IPS-18a (cell line): ENCODE measurements around the gene TRAK1.

Experiments
- H3K27ac ChIP-seq: one replicate; pipeline ENCODE4 v1.5.1; 2013; ENCODE audit warnings: low read length
- H3K27me3 ChIP-seq: one replicate; pipeline ENCODE4 v1.6.1; 2013; ENCODE audit warnings: mild to moderate bottlenecking, low read length; ENCODE audit not compliant: control insufficient read depth, insufficient read depth
- H3K36me3 ChIP-seq: one replicate; pipeline ENCODE4 v1.6.1; 2013; ENCODE audit warnings: low read depth, low read length; ENCODE audit not compliant: control insufficient read depth
- H3K4me1 ChIP-seq: one replicate; pipeline ENCODE4 v1.6.1; 2013; ENCODE audit warnings: low read depth, low read length; ENCODE audit not compliant: control insufficient read depth
- H3K4me3 ChIP-seq: one replicate; pipeline ENCODE4 v1.5.1; 2013; ENCODE audit warnings: low read length
- H3K9ac ChIP-seq: one replicate; pipeline ENCODE4 v1.6.1; 2013; ENCODE audit warnings: mild to moderate bottlenecking, low read length, moderate library complexity
- H3K9me3 ChIP-seq: one replicate; pipeline ENCODE4 v1.6.1; 2013; ENCODE audit warnings: low read depth, low read length; ENCODE audit not compliant: control insufficient read depth

The TRAK1 gene

DNA sequence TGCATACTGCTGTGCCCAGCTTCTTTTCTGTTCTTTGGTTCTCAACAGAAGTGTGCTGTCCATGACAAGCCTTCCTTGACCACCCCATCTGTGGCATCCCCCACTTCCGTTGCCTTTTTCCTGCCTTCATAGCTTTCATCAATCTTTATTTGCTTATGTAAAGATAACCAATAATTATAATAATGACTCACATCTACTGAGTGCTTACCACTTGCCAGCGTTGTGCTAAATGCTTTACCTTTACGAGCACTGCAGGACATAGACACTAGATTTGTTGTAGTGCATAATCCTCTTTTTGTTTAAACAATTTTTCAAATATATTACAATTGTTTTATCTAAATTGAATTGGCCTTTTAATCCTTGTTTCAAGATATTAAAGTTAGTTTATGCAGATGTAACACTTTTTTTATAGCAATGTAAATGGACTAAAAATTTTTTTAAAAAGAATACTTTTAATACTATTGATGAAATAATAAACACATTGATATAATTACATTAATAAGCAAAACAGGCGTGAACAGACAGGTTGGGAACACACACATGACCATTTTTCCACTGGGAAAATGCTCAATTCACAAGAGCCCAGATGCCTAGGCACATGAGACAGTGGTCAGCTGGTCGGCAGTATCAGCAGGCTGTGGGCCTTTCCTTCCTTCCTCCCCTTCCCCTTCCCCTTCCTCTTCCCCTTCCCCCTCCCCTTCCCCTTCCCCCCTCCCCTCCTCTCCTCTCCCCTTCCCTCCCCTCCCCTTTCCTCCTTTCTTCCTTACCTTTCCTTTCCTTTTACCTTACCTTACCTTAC is 42.5 kb downstream of the TRAK1 start:
- H3K9ac ChIP-seq = no peak overlapping the region
- H3K4me3 ChIP-seq = no peak overlapping the region
- H3K36me3 ChIP-seq = no peaks in the 10 kb centered on the region
- H3K27ac ChIP-seq = no peak overlapping the region
- no peaks in the 10 kb centered on the region for H3K9me3 ChIP-seq
- H3K27me3 ChIP-seq = no peaks in the 10 kb centered on the region
- H3K4me1 ChIP-seq = peaks cover 7% of the 10 kb centered on the region

DNA sequence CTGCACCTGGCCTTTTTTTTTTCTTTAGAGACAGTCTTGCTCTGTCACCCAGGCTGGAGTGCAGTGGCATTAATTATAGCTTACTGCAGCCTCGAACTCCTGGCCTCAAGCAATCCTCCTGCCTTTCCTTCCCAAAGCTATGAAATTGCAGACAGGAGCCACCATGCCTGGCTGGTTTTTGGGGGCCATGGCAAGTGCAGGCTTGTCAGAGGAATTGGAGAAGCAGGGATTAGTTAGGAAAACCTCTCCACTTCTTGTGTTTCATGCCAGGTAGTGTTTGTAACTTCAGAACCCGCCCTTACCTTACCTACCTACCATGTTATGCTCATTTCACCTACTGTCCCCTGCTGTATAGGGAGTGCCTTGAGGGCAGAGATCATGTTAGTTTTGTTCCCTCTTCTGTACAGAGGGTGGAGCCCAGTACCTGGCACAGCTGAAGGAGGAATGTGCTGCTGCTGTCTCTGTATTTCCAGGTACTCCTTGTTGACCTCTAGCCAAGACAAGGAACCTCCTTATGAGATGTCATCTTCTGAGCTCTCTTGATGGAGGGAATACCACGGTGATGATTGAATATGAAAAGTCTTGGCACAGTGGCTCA is 43.8 kb downstream of the TRAK1 start:
- Histone ChIP-seq H3K4me3 (no peak overlapping the region), H3K27ac (no peak overlapping the region)

DNA sequence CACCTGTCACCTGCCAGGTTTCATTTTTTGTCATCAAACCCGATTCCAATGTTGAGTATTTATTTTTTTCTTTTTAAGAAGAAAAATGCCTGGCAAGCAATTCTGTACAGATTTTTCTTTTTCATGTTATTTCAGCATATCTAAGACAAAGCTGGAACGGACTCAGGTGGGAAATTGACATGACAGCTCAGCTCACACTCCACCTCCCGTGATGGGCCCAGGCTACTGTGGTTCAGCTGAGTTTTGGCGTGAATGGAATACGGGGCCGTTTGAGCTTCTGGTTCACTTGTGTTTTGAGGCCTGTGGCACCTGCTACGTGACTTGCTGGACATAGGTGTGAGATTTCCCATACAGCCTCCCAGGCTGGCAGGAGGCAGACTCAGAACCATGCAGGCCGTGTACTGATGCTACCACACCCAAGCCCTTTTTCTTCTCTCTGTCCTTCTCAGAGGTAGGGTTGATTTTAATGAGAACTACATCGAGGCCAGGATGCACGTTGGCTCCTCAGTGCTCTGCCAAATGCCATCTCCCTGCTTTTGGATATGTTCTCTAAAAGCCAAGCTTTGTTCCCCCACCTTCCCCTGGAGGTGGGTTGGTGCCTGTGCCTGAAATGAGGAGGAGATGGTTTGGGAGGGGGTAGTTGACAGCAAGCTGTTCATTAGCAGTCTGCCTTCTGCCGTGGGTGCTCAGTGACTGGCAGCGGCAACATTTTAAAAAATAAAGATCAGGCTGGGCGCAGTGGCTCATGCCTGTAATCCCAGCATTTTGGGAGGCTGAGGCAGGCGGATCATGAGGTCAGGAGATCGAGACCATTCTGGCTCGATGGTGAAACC is 48.7 kb downstream of the TRAK1 start:
- Histone ChIP-seq H3K9me3 (no peaks in the 10 kb centered on the region), H3K36me3 (no peaks in the 10 kb centered on the region), H3K9ac (no peak overlapping the region), H3K27me3 (no peaks in the 10 kb centered on the region), H3K4me1 (no peaks in the 10 kb centered on the region), H3K27ac (no peak overlapping the region), H3K4me3 (no peak overlapping the region)

More for the DNA sequence above, 43.8 kb downstream of the TRAK1 start:
- Histone ChIP-seq H3K36me3 (no peaks in the 10 kb centered on the region), H3K4me1 (peaks cover 7% of the 10 kb centered on the region), H3K27me3 (no peaks in the 10 kb centered on the region), H3K9me3 (no peaks in the 10 kb centered on the region), H3K9ac (no peak overlapping the region)

DNA sequence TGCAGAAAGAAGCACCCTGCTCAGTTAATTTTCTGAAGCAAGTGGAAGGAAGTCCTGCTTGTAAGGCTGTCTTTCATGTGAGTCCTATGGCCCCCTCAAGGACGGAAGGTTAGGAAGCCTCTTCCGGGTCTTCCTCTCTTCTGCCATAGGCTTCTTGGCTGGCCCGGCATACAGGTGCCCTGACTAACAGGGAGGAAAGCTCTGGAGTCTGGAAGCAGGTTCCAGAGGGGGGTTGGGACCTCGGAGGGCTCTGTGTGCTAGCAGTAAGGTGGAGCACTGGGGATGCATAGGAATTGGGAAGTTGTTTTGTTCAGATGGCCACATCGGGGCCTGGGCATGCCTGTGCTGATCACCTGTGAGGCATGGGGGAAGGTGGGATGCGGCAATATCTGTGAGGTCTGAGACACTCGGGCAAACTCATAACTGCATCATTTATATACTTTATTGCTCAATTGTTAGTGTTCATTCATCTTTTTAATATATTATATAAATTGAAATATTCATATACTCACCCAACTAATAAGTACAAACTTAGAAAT is 49.6 kb downstream of the TRAK1 start:
- Histone ChIP-seq H3K27me3 (no peaks in the 10 kb centered on the region), H3K4me1 (no peaks in the 10 kb centered on the region), H3K4me3 (no peak overlapping the region), H3K36me3 (no peaks in the 10 kb centered on the region), H3K9ac (no peak overlapping the region), H3K9me3 (no peaks in the 10 kb centered on the region), H3K27ac (no peak overlapping the region)

DNA sequence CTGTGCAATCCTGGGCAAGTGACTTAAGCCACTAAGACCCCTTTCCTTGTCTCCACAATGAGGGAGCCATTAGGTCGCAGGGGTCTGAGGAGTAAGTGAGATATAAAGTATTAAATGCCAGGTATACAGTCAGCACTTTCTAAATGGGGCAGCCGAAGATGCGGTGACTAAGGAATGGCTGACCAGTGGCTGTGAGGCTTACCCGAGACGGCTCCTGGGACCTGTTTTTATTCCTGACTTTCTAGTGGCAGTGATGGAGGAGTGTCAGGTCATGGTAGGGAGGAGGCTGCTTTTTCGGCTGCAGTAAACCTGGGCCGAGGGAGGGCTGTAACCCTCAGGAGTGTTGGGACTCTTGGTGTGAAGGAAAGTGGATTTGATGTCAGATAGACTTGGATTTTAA is 52.3 kb downstream of the TRAK1 start:
- Histone ChIP-seq H3K4me3 (no peak overlapping the region), H3K27me3 (no peaks in the 10 kb centered on the region), H3K9ac (no peak overlapping the region), H3K27ac (no peak overlapping the region), H3K36me3 (no peaks in the 10 kb centered on the region), H3K4me1 (no peaks in the 10 kb centered on the region), H3K9me3 (no peaks in the 10 kb centered on the region)

DNA sequence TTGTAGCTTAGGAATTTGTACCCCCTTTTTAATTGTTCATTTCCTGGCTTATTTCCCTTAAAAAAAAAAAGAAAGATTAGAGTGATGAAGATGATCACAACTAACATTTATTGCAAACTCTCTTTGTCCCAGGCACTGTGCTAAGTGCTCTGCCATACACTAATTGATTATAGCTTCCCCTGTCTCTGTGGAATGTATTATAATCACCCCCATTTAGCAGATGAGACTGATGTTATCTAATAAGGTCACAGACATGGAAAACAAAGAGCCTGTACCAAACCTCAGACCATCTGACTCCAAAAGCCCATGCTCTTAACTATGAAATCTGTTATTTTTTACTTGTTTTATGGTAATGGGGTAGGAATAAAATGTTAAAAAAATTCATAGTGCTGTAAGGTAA is 53.1 kb downstream of the TRAK1 start:
- Histone ChIP-seq H3K4me1 (peaks cover 1% of the 10 kb centered on the region), H3K27ac (no peak overlapping the region), H3K27me3 (no peaks in the 10 kb centered on the region), H3K36me3 (no peaks in the 10 kb centered on the region), H3K9me3 (no peaks in the 10 kb centered on the region), H3K4me3 (no peak overlapping the region), H3K9ac (no peak overlapping the region)

DNA sequence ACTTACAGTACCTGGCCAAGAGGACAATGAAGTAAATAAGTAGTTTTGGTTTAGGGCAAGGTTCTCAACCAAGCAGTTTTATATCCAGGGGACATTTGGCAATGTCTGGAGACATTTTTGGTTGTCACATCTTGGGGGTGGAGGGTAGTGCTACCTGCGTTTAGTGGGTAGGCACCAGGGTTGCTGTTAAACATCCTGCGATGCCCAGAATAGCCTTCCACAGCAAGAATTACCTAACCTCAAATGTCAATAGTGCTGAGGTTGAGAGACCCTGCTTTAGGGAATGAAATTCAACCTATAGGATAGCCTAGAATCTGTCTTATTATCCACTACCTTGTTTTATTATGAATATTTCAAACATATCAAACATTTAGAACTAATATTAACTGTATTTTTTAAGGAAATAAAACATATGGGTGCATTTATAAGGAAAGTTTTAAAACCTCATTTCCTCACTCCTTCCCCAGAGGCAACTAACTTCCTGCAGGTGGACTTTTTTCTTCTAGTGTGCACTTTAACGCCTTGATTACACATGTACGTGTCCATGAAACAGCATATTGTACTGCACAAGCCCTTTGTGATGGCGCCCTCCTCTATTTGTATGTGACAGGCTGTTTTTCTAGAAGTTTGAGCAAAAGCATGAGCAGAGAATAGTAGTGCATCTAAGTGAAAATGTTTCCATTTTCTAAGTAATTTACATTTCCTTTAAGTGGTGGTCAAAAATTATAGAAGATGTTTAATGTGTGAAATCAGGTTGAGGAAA is 57.1 kb downstream of the TRAK1 start:
- H3K36me3 ChIP-seq = no peaks in the 10 kb centered on the region
- H3K9me3 ChIP-seq = no peaks in the 10 kb centered on the region
- no peak overlapping the region for H3K9ac ChIP-seq
- H3K27ac ChIP-seq = no peak overlapping the region
- no peaks in the 10 kb centered on the region for H3K27me3 ChIP-seq
- peaks cover 3% of the 10 kb centered on the region for H3K4me1 ChIP-seq
- no peak overlapping the region for H3K4me3 ChIP-seq

DNA sequence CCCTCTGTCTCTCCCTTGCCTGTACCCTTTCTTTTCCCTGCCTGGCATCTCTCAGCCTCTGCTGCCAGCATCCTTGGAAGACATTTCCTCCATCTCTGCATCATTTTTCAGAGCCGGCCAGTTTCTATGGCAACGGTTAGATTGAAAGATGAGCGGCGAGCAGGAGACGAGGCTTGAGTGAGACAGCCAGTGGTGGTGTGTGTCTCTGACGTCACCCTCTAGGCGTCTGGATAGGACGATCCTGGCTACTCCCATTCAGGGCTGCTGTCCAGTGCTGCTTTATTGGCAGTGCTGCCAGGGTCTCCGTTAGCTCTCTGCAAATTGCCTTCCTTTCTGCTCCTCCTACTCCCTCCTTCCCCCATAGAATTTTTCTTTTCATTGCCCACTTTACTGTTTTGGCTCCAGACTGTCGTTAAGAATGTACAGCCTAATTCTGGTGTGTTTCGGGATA is 57.9 kb downstream of the TRAK1 start:
- no peak overlapping the region for H3K9ac ChIP-seq
- H3K9me3 ChIP-seq = no peaks in the 10 kb centered on the region
- peaks cover 3% of the 10 kb centered on the region for H3K4me1 ChIP-seq
- no peaks in the 10 kb centered on the region for H3K36me3 ChIP-seq
- no peaks in the 10 kb centered on the region for H3K27me3 ChIP-seq
- no peak overlapping the region for H3K4me3 ChIP-seq
- no peak overlapping the region for H3K27ac ChIP-seq

DNA sequence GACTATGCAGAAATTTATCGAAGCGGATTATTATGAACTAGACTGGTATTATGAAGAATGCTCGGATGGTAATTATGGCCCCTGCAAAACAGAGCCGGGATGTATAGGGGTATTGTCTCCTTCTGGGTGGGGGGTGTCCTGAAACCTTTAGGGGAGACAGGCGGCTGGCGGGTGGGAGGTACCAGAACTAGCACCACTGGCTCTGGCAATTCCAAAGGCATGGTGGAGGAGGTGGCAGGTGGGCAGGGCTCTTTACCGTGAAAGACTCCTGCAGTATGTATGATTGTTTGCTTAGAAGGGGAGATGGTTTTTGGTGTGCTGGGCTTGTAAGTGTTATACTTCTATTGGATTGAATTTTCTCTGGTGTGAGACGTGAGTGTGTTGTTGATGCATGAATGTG is 58.4 kb downstream of the TRAK1 start:
- no peak overlapping the region for H3K4me3 ChIP-seq
- H3K27me3 ChIP-seq = no peaks in the 10 kb centered on the region
- H3K4me1 ChIP-seq = peaks cover 3% of the 10 kb centered on the region
- no peaks in the 10 kb centered on the region for H3K36me3 ChIP-seq
- no peak overlapping the region for H3K9ac ChIP-seq
- no peak overlapping the region for H3K27ac ChIP-seq
- no peaks in the 10 kb centered on the region for H3K9me3 ChIP-seq

DNA sequence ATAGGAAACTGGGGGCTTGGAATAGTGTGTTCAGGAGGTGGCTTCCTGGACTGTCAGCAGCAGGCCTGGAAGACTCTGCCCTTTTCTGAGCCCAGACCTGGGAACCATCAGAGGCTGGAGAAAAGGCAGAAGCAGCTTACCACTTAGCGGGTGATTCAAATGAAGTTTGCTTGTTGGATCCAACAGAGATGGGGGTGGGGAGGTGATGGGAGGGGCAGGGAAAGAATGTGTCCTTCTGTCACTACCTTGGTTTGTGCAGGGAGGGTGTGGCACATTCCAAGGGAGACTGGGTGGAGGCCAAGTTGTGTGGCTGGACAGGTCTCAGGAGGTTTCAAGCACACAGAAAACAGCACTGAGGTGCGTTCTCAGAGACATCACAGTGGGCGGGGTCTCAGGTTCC is 58.8 kb downstream of the TRAK1 start:
- no peaks in the 10 kb centered on the region for H3K9me3 ChIP-seq
- no peak overlapping the region for H3K4me3 ChIP-seq
- no peaks in the 10 kb centered on the region for H3K27me3 ChIP-seq
- H3K9ac ChIP-seq = no peak overlapping the region
- no peaks in the 10 kb centered on the region for H3K36me3 ChIP-seq
- H3K27ac ChIP-seq = no peak overlapping the region
- peaks cover 3% of the 10 kb centered on the region for H3K4me1 ChIP-seq
